Loucy (cell line): ENCODE results near the gene C9orf50.

ENCODE experiments used
- H2AFZ ChIP-seq: fragments of 200-600 bp; sonication (generic); 2 replicates; pipeline ENCODE4 v1.6.0; 2016; ENCODE audit warnings: antibody characterized with exemption, mild to moderate bottlenecking, low read length, moderate library complexity
- H3F3A ChIP-seq: fragments of 200-600 bp; 2 replicates; pipeline ENCODE4 v1.6.0; 2016; ENCODE audit warnings: antibody characterized with exemption, low read depth, mild to moderate bottlenecking
- H3K27me3 ChIP-seq: fragments of 200-600 bp; sonication (generic); 2 replicates; pipeline ENCODE4 v1.6.1; 2014; ENCODE audit warnings: low read length, mild to moderate bottlenecking; ENCODE audit not compliant: insufficient read depth, poor library complexity, severe bottlenecking
- H3K36me3 ChIP-seq: fragments of 200-600 bp; sonication (generic); 2 replicates; pipeline ENCODE4 v1.6.1; 2016; ENCODE audit warnings: low read length; ENCODE audit not compliant: insufficient read depth
- H3K4me1 ChIP-seq: fragments of 200-600 bp; sonication (generic); 2 replicates; pipeline ENCODE4 v1.5.1; 2014; ENCODE audit warnings: low read length, mild to moderate bottlenecking; ENCODE audit not compliant: insufficient read depth, poor library complexity, severe bottlenecking
- H3K4me2 ChIP-seq: fragments of 200-600 bp; sonication (generic); 2 replicates; pipeline ENCODE4 v1.6.0; 2014; ENCODE audit warnings: antibody characterized with exemption, low read length, low read depth, mild to moderate bottlenecking; ENCODE audit not compliant: poor library complexity, severe bottlenecking
- H3K4me3 ChIP-seq: fragments of 200-600 bp; sonication (generic); 2 replicates; pipeline ENCODE4 v1.5.1; 2014; ENCODE audit warnings: low read length, mild to moderate bottlenecking, mixed read lengths; ENCODE audit not compliant: poor library complexity, severe bottlenecking
- H3K79me2 ChIP-seq: fragments of 200-600 bp; sonication (generic); 2 replicates; pipeline ENCODE4 v1.6.1; 2014; ENCODE audit warnings: low read length; ENCODE audit not compliant: insufficient read depth
- H3K9ac ChIP-seq: fragments of 200-600 bp; sonication (generic); 2 replicates; pipeline ENCODE4 v1.6.0; 2014; ENCODE audit warnings: mild to moderate bottlenecking, low read depth, low read length, moderate library complexity; ENCODE audit not compliant: poor library complexity, severe bottlenecking
- H3K9me2 ChIP-seq: fragments of 200-600 bp; sonication (generic); replicated peaks from 2 replicates; pipeline ENCODE4 v1.6.1; 2016; ENCODE audit warnings: low read depth, low read length, mixed read lengths
- H3K9me3 ChIP-seq: fragments of 200-600 bp; sonication (generic); 2 replicates; pipeline ENCODE4 v1.6.1; 2014; ENCODE audit warnings: mild to moderate bottlenecking, antibody characterized with exemption, low read length, low read depth; ENCODE audit not compliant: insufficient read depth
- H4K20me1 ChIP-seq: fragments of 200-600 bp; sonication (generic); 2 replicates; pipeline ENCODE4 v1.6.0; 2014; ENCODE audit warnings: antibody characterized with exemption, low read length, mild to moderate bottlenecking; ENCODE audit not compliant: insufficient read depth, poor library complexity, severe bottlenecking
- CTCF ChIP-seq: fragments of 200-600 bp; sonication (generic); conservative IDR thresholded peaks from 2 replicates; pipeline ENCODE4 v1.5.1; 2014; ENCODE audit warnings: mild to moderate bottlenecking, antibody characterized with exemption, low read length
- EZH2phosphoT487 ChIP-seq: fragments of 200-600 bp; IDR thresholded peaks from 2 replicates; pipeline ENCODE4 v1.6.1; 2018; ENCODE audit warnings: antibody characterized with exemption, mild to moderate bottlenecking, moderate library complexity, borderline replicate concordance

The C9orf50 gene

DNA sequence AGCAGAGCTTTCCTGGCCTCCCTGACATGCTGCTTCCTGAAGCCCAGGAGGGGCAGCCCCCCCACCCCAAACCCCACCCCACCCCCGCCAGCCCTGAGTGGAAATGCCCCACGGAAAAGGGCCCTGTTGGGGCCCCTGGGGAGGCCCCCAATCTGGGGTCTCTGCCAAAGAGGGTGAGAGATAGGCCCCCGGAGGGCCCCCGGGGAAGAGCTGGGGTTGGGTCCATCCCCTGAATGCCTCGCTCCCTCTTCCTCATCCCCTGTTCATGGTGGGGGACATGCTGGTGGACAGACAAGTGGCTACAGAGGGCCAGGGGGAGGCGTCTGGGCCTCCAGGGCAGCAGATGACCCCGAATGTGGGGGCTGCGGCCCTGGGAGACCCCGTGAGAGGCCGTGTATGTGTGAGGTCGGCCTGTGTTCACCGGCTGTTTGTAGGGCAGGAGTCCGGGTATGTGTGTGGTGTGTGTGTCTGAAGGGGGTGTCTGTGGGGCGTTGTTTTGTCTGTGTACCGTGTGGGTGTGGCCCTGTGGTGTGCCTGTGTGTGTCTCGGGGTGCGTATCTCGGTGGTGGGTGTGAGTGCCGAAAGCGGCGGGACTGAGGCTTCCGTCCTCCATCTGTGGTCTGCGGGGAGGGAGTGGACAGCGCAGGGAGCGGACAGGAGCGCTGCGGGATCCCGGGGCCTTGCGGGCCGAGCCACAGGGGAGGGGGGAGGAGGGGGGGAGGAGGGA lies 11.3 kb downstream of the C9orf50 start:
- TF ChIP-seq EZH2phosphoT487, result no peak
- no peak for TF ChIP-seq CTCF
- H3K27me3 ChIP-seq, result no peaks in the 10 kb centered on the region
- no peaks in the 10 kb centered on the region for H3K36me3 ChIP-seq
- no peaks in the 10 kb centered on the region for H3K79me2 ChIP-seq
- H3K4me3 ChIP-seq, result no peak overlapping the region
- H3K9me2 ChIP-seq, result no peaks in the 10 kb centered on the region
- no peaks in the 10 kb centered on the region for H3F3A ChIP-seq
- no peak overlapping the region for H3K4me2 ChIP-seq
- no peaks in the 10 kb centered on the region for H3K9me3 ChIP-seq
- H4K20me1 ChIP-seq, result no peaks in the 10 kb centered on the region
- no peak overlapping the region for H2AFZ ChIP-seq
- no peak overlapping the region for H3K9ac ChIP-seq
- H3K4me1 ChIP-seq, result peaks cover 17% of the 10 kb centered on the region

DNA sequence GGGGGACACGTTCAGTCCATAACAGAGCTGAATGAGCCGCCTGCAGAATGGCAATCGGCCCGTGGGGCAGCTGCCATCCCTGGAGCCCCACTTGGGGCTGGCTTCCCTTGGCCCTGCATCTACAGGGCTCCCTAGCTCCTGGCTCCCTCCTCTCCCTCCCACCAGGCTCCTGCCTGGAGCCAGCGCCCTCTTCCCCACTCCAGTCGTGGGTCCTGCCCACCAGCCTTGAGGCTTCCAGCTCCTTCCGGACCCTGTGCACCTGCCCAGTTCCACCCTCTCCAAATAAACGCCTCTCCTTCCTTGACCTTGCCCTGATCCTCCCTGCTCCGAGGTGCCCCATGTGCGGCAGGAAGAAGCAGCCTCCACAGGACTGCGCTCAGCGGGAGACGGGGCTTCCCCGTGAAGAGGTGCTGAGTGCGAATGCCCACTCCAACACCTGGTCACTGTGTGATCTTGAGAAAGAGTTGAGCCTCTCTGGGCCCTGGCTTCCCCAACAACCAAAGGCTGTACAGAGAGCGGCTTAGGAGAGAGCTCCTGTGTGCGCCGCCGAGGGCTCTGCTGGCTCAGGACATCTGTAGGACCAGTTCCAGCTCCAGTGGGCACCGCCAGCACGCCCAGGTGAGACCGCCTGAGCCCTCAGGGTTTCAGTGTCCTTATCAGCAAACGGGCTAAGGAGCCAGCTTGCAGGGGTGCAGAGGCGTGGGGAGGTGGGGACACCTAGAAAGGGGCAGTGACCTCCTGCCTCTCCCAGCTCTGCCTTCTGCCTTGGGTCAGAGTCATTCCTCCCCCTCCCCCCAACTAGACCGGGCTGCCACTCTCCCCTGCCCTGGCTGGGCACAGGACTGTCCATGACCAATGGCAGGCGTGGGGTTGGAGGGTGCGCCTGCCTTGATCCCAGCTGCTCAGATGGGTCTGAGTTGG lies 12.1 kb downstream of the C9orf50 start:
- Histone ChIP-seq H4K20me1 (no peaks in the 10 kb centered on the region), H3F3A (no peaks in the 10 kb centered on the region), H3K9me3 (no peaks in the 10 kb centered on the region), H3K4me2 (no peak overlapping the region), H3K4me1 (peaks cover 24% of the 10 kb centered on the region), H3K79me2 (no peaks in the 10 kb centered on the region), H3K36me3 (no peaks in the 10 kb centered on the region), H3K9me2 (no peaks in the 10 kb centered on the region), H2AFZ (no peak overlapping the region), H3K9ac (no peak overlapping the region), H3K4me3 (no peak overlapping the region), H3K27me3 (no peaks in the 10 kb centered on the region)
- TF ChIP-seq EZH2phosphoT487, result no peak
- no peak for TF ChIP-seq CTCF

DNA sequence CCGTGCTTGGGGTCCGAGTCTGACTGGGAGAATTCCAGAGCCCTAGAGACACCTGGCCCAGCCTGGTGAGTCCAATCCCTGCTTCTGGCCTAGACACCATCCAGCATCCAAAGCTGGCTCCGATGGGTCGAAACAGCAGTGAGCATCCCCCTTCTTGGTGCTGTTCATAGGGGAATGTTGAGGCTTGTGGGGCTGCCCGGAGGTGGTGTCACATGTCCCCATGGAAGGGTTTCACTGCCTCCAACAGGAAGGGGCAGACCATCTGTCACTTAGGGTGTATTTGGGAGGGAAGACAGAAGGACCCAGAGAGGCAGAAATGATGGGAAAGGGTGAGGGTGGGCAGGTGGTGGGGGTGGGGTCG lies 13.9 kb downstream of the C9orf50 start:
- H2AFZ ChIP-seq, result peak overlapping the region; percentile 56; the same call in 1 of the 2 replicates
- TF ChIP-seq EZH2phosphoT487 (no peak), CTCF (no peak)
- H3K79me2 ChIP-seq, result no peaks in the 10 kb centered on the region
- H3K4me2 ChIP-seq, result peak overlapping the region; percentile 55
- peaks cover 27% of the 10 kb centered on the region for H3K4me1 ChIP-seq
- no peaks in the 10 kb centered on the region for H3K36me3 ChIP-seq
- no peaks in the 10 kb centered on the region for H3K27me3 ChIP-seq
- peak overlapping the region; percentile 48 for H3K9ac ChIP-seq
- H3K9me2 ChIP-seq, result no peaks in the 10 kb centered on the region
- H3F3A ChIP-seq, result no peaks in the 10 kb centered on the region
- no peaks in the 10 kb centered on the region for H3K9me3 ChIP-seq
- no peak overlapping the region for H3K4me3 ChIP-seq
- H4K20me1 ChIP-seq, result no peaks in the 10 kb centered on the region
